KBM-7 (cell line): ENCODE measurements around the gene BZW1.

Source experiments
- DNase-seq: peaks from one replicate; pipeline ENCODE4 v3.0.0-alpha.2; 2015
- in situ Hi-C: fragments of 300-500 bp; cut with MboI; formaldehyde crosslinking; loops from 2 replicates; pipeline ENCODE4 v1.14.3; 2020; ENCODE audit warnings: low sequenced_read_pairs, low pct_unique_long_range_greater_than_20kb, mixed read lengths

The BZW1 gene

DNA sequence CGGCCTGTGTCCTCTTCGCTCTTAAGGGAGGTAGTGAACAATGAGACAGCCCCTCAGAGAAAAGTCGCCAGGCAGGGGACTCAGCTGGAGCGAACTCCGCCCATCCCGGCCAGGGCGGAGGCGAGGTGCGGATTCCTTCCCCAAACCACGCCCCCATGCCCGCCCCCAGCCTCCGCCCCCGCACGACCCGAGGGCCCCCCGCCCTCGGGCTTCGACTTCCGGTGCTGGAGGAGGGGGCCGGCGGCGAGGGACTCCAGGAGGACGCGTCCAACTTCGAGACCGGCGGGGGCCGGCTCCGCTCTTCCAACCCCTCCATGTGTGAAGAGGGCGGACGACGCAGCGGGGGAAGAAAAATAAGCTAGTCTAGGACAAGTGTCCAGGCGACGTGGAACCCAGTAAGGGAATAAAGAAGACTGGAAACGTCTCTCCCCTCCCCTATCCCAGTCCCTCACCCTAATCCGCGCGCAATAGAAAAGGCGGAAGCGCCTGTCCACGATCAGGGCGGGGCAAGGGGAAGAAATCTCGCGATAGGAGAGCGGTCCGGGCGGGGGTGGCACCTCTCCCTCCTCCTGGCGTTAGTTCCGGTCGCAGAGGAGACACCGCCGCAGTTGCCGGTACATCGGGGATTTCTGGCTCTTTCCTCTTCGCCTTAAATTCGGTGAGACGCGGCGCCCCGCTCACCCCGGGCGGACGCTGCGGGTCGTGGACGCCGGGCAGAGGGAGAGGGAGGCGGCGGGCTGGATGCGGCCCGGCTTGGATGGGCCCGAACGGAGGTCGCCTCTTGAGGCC lies at the start of gene BZW1:
Gene BZW1, plus strand, starts transcription at position 578 of the 789 bp plus-strand sequence. CDS start 1,308 bp downstream, outside the sequence.
- in situ Hi-C loops, result no loop called here
- peak; percentile 97 for DNase-seq

- in situ Hi-C loops, result no loop called here
- DNase-seq, result no peak
Observed at GRCh38 chr2:200762127-200762526, 49.6 kb upstream of the BZW1 start.

GRCh38 chr2:200763422-200763821 lies 48.3 kb upstream of the BZW1 start:
- in situ Hi-C loops, result no loop called here
- DNase-seq, result no peak

GRCh38 chr2:200765139-200765951 lies 46.4 kb upstream of the BZW1 start:
- in situ Hi-C loops, result no loop called here
- DNase-seq, result no peak

GRCh38 chr2:200765995-200766660 lies 45.6 kb upstream of the BZW1 start:
- in situ Hi-C loops, result no loop called here
- DNase-seq, result no peak

DNA sequence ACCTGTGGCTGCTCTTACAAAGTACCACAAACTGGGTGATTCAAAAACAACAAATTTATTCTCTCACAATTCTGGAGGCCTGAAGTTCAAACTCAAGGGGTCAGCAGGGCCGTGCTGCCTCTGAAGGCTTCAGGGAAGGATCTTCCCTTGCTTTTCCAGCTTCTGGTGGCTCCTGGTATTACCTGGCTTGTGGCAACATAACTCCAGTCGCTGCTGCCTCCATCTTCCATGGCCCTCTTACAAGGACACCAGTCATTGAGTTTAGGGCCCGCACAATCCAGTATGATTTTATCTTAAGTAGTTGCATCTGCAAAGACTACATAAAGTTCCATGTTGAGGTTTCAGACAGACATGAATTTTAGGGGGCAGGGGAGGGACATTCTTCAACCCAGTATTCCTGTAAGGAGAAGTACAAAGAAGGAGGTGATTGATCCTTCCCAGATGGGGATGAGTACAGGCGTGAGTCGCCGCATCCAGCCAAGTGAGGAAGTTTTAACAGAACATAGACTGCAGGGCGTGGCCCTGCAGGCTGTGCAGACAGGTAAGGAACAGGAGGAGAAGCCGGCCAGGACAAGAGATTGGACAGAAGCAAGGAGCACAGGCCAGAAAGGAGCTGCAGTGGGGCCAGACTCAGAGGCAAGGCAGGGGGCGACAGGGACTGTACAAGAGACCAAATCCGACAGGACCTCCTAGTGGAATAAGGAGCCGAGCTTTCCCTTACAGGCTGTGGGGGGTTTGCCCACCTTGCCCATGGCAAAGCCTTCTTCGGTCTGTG lies 44.4 kb upstream of the BZW1 start:
- in situ Hi-C loops, result no loop called here
- DNase-seq, result no peak

DNA sequence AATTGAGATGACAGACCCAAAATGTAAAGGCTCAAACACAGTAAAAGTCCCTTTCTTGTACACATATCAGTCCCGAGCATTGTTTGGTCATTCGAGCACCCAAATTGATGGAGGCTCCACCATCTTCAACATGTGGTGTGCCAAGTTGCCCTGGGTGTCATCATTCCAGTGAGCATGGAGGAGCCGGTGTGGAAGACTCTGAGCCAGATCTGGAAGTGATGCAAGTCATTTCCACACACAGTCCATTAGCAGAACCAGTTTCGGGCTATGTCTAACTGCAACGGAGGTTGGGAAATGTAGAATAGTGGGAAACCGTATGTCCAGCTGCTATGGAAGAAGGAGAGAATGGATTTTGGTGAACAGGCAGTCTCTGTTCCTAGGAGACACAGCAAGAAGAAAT lies 40.9 kb upstream of the BZW1 start:
- no peak for DNase-seq
- in situ Hi-C loops, result no loop called here

- in situ Hi-C loops, result no loop called here
- no peak for DNase-seq
Observed at GRCh38 chr2:200772620-200773019, 39.1 kb upstream of the BZW1 start.

DNA sequence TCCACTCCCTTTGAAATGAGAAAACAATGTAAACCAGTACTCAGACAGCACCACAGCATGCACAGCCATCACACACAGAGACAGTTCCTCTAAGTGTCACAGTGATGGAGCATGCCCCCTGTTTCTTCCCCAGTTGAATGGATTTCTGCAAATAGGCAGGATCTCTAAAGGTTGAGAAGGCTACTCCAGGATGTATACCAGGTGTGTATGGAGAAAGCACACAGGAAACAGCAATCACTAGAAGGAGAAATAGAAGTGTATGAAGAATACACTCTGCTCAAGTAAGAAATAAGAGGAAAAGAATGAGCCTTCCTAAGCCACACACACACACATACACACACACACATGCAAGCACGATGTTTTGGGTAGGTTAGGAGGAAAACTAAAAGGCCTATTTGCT lies 38.6 kb upstream of the BZW1 start:
- DNase-seq, result no peak

DNA sequence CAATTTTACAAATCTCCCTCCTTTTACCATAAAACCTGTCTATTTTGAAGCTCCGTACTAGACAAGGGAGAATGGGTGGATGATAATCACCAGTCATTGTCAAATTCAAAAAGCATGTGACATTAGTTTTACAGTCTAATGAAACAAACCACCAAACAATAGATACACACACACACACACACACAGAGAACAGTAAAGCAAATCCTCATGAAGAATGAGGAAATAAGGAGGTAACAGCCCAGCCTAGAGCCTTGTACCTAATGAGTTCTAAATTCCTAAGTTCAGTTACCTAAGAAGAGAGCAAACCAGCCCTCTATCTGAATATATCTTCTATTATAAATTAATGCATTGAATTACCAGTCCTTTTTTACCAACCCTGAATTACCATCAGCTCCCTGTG lies 36.8 kb upstream of the BZW1 start:
- no peak for DNase-seq
- in situ Hi-C loops, result no loop called here

More for the DNA sequence above, 38.6 kb upstream of the BZW1 start:
- in situ Hi-C loops, result no loop called here

DNA sequence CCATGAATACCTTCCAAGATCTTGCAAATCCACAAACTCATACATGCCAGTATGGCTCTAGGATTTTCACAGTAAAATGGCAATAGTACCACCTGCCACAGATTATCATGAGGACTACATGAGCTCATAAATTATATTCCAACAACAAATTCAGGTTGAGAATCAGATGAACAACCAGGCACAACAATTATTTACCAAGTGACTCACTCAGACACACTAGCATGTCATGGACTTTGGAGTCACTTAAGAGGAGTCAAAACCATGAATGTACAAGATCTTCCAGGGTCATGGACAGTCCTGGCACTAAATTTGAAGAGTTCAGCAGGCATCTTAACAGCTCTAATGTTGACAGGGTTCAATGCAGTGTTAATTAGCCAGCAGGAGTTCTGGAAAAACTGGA lies 34.4 kb upstream of the BZW1 start:
- in situ Hi-C loops, result no loop called here
- no peak for DNase-seq

- DNase-seq, result no peak
- in situ Hi-C loops, result no loop called here
Observed at GRCh38 chr2:200778038-200778437, 33.7 kb upstream of the BZW1 start.

GRCh38 chr2:200779214-200779613 lies 32.5 kb upstream of the BZW1 start:
- in situ Hi-C loops, result no loop called here

GRCh38 chr2:200781616-200782015 lies 30.1 kb upstream of the BZW1 start:
- DNase-seq, result no peak
- in situ Hi-C loops, result no loop called here

More at GRCh38 chr2:200779214-200779613, 32.5 kb upstream of the BZW1 start:
- no peak for DNase-seq

DNA sequence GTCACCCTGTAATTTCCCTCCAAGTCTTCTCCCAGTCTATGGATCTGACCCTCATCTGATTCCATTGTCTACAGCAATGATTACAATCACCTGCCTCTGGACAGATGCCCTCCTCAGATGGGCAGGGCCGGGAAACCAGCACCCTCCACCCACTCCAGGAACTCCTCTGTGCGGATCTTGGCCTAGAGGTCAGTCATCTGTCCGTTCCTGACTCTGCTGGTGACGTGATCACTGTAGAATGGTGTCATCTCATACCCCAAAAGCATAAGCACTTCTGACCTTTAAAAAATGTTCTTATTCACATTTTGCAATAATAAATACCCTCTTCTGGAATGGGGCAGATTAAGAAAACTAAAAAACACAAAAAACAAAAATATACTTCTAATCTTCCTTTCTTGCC lies 29.5 kb upstream of the BZW1 start:
- in situ Hi-C loops, result no loop called here
- no peak for DNase-seq

DNA sequence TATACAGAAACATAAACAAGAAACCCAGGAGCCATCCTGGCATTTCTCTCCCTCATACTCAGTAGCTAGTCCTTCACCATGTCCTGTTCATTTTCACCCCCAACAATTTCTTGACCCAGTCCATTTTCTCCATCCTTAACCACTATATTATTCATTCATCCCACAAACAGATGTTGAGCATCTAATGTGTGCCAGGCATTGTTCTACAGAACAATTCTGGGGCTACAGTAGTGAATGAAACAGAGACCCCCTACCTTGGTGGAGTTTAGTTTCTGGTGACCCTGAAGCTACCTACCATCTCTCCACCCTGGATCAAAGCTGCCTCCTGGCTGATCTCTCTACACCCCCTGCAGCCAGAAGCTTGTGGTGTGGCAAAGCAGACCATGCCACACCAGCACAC lies 27.5 kb upstream of the BZW1 start:
- in situ Hi-C loops, result no loop called here

DNA sequence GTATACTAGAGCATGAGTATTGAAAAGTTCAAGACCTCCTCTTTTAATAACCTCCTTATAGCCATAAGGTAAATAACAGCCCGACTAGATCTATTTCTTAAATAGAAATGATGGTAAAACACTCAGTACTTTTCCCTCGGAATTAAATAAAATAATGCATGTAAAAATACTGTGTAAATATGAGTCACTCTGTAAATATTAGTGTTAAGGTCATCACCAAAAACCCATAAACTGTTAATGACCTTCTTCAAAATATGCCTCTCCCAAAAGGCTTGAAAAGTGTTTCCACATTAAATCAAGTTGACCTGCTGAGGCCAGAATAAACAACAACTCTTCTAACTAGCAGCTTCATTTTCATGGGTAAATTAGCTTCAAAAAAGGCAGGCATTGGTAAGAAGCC lies 25.3 kb upstream of the BZW1 start:
- no peak for DNase-seq

More for the DNA sequence above, 27.5 kb upstream of the BZW1 start:
- no peak for DNase-seq

DNA sequence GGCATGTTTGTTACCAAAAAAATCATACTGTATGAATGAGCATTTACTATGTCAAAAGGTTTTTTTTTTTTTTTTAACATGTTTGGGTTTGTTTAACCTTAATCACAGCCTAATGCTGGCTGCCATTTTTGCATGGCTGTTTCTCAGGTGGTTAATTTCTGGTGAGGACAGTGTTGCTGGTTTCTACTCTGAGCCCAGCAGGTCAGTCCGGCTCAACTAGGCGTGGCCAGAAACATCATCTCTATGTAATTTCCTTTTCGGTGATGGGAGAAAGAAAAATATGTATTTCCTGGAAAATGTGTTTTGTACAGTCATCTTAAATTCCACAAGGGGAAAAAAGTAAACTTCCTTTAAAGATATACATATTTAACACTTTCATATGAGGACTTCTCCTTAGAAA lies 24.9 kb upstream of the BZW1 start:
- in situ Hi-C loops, result no loop called here

More for the DNA sequence above, 25.3 kb upstream of the BZW1 start:
- in situ Hi-C loops, result no loop called here

More for the DNA sequence above, 24.9 kb upstream of the BZW1 start:
- DNase-seq, result no peak
